Stimulated activated CD4-positive, alpha-beta T cell treated with anti-CD3 and anti-CD28 coated beads, Interleukin-12 subunit alpha, Interleukin-12 subunit beta, amount 100 ng/mL, for 4 hours (primary cell): Measurements from ENCODE around the gene CHST8.
"Not testable (repeated sequence)": the region's sequence is repeated elsewhere in the genome, so short reads cannot be mapped to it uniquely, and the experiment has no call there.

ENCODE experiments used
- DNase-seq: peaks from one replicate; pipeline ENCODE4 v3.0.0-alpha.2; 2020

The CHST8 gene, protein sequence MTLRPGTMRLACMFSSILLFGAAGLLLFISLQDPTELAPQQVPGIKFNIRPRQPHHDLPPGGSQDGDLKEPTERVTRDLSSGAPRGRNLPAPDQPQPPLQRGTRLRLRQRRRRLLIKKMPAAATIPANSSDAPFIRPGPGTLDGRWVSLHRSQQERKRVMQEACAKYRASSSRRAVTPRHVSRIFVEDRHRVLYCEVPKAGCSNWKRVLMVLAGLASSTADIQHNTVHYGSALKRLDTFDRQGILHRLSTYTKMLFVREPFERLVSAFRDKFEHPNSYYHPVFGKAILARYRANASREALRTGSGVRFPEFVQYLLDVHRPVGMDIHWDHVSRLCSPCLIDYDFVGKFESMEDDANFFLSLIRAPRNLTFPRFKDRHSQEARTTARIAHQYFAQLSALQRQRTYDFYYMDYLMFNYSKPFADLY

DNA sequence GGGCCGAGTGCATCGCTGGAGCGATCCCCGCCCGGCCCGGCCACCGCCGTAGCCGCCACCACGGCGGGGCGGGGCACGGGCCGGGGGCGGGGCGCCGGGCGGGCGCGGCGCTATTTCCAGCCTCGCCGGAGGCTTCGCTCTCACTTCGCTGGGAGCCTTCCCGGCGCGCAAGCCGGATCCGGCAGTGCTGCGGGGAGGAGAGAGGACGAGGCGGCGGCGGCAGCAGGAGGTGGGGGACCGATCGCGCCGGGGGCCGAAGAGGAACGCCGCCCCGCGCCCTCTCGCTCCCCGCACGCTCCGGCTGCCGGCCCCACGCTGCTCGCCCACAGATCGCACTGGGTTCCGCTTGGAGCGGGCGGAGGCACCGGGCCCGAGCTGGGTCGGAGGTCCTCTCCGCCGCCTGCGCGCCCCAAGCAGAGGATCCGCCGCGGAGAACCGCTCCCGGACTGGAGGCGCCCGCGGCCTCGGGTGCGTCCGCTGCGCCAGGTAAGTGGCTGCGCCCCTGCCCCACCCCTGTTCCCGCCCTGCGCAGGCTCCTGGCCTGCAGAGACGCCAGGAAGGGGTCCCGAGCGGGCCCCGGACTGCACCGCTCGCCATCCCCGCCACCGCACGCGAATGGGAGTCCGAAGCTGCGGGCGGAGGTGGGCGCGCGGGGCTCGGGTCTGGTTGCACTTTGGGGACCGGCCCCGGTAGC, at the start of gene CHST8:
Gene CHST8, plus strand, starts transcription at position 143 of the 694 bp plus-strand sequence. CDS start 67,309 bp downstream, outside the sequence.
- no peak for DNase-seq

DNA sequence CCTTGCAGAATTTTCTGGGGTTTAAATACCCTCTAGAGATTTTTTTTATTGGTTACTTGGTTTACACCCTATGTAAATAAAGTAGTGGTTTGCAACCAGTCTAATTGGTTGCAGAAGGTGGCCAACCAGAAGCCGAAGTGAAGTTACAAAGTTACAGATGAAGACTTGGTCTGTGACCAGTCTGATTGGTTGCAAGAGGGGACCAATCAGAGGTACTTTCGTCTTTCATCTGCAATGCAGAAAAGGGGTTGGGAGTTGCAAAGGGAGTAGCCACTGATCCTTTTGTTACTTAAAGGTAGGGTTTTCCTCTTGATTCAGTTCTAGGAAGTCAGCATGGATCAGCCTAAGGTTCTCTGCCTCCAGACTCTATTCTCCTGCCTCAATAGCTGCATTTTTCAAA, 48.8 kb upstream of the CHST8 start:
- DNase-seq = no peak

DNA sequence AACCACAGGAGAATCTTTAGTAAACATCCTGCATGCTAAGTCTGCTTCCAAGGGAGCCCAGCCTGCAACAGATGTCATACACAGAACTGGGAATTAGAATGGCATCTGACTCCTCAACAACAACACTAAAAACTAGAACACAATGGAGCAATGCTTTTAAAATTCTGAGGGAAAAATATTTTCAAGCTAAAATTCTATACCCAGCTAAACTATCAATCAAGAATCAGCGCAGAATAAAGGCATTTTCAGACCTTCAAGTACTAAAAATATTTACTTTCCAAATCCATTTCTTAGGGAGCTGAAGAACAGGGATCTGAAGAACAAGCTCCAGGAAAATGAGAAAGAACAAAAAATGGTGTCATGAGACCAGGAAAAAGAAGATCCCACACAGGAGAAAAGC, 46.9 kb upstream of the CHST8 start:
- DNase-seq = no peak

DNA sequence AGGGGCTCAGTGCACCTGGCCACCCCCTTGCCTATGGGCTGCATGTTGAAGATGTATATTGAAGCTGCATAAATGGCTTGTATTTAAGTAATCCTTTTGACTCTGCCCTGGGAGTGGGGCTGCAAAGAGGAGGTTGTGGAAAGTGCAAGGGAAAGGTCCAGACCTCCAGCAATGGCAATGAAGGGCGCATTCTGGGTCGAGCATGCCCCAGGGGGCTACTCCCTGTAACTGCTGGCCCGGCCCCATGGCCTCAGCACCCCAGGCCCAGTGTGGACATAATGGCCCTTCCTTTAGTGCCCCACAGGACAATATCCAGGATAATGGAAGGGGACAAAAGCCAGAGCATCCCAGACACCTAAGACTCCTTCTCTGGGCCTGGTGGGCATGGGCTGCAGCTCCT, 43.1 kb upstream of the CHST8 start:
- no peak for DNase-seq

DNA sequence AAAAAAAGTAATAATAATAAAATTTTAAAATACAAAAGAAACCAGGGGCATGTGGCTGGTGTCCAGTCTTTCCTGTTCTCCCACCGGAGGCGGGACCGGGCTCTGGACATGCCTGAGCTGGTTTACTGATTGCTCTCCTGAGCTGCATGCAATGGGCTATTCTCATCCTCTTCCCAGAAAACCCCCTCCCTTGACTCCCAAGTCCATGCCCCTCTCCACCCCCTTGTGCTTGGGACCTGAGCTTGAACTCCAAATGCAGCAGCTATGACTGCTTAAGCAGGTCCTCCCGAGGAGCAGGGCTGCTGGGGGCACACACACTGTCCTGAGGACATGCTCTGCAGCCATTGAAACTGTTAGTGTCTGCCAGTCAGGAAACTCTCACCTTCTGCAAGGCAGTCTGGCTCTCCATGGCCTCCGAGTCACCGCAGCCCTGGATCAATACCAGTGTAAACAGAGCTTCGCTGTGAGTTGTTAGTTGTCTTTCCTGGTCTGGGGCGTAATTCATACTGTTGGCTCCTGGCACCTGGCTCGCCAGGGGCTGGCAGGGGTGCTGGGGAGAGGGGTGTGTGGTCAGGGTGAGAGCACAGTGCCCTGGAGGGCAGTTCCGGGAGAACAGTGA, 41.6 kb upstream of the CHST8 start:
- DNase-seq = no peak

DNA sequence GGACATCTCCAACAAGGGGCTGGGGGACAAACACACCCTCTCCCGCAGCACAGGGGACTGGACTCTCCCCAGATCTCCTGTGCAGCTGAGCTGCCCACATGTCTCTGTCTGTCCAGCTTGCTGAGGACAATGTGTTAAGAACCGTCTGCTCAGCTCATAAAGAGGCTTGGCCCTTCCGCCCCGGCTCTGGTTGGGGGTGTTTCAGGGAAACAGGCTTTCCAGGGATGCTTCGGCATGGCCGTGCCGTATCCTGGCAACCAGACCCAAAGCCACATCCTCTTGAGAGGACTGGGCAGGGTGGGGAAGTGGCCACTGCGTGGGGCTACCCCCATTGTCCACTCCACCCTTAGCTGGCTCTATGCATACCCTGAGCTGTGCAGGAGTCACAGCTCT, 41.1 kb upstream of the CHST8 start:
- DNase-seq = no peak

DNA sequence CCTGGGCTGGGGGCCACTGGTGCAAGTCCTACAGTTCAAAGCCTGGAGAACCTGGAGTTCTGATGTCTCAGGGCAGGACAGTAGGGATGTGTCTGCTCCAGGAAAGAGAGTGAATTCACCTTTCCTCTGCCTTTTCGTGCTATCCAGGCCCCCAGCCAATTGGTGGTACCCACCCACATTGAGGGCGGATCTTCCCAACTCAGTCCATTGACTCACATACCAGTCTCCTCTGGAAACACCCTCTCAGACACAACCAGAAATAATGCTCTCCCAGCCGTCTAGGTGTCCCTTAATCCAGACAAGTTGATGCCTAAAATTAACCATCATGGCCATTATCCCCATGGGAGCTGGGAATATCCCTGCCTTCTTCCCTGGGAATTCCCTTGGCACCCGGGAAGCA, 38.8 kb upstream of the CHST8 start:
- DNase-seq = no peak

DNA sequence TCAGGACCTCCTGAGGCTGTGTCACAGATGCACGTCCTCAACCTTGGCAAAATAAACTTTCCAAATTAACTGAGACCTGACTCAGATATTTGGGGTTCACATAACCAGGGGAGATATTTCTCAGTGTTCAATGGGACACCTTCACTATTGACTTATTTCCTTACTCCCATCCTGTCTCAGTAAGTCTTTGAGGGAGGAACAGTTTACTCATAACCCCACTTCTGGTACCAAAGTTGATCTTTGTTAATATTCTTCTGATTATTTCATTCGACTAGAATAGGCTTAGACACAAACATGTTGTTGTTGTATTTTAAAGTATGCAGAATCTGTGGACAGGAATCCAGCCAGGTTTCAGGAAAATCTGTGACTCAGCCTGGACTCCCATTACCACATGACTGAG, 34.6 kb upstream of the CHST8 start:
- DNase-seq = no peak

DNA sequence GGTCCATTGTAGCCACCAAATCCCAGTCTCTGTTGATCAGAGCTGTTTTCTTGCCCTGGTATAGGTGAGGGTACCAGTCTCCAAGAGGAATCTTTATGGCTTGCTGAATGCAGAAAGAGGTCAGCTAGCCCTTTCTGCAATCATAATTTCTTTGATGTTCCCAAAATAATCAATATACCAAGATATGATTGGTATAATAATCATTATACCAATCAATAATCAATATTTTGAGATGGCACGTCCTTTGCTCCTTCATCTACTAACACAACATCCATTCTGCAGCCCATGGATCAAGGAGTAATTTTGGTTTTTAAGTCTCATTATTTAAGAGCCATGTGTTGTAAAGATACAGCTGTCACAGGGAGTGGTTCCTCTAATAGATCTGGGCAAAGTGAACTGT, 31.5 kb upstream of the CHST8 start:
- DNase-seq = no peak

DNA sequence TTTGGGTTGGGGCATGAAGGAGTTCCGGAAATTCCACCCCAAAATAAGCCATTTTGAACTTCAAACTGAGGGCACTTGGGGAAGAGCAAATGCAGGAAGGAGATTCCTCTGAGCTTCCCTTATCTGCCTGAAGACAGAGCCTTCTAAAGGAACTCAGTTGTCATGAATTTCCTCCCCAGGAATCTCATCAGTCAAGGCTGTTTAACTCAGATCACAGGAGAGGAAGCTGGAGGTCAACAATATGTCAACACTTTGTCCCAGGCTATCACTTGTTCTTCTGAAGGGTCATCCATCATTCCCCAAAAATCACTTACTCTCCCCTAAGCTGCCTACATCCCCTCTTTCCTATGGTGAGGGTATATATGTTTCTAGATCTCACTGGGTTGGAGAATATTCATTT, 26.0 kb upstream of the CHST8 start:
- no peak for DNase-seq

DNA sequence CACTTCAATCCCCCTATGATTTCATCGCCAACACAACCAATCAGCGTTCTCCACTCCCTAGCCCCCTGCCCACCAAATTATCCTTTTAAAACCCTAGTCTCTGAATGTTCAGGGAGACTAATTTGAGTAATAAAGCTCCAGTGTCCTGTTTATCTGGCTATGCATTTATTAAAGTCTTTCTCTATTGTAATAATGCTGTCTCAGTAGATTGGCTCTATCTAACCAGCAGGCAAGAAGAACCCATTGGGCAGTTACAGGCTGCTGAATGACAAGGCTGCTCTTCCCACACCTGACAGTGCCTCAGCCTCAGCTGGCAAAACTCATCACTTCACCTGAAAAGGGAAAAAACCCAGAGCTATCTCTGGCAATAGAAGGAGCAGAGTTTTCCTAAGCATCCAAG, 20.2 kb upstream of the CHST8 start:
- DNase-seq = no peak

DNA sequence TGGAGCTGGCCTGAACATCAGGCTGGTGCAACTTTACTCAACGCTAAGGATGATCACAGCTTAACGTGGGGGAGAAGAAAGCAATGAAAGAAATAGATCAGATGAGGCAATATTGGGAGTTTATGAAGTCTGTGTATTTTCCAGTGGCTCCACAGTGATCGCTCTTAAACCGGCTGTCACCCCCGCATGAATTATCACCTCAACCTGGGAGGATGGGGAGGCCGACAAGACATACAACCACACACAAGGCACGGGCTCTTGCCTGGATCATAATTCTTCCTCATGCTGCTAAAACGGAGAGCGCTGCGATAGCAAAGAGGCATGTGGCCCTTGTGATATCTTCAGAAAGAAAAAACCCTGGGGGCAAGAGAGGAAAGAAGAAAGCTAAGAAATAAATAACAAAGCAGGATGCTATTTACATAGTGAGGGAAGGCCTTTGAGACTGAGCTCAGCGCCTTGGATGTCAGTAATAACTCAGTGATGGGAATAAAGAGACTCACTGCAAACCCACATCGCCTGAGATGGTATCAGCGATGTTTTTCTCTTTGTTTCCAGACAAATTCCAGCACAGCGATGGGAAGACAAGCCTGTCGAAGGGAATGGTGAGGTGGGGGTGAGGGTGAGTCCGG, 19.1 kb upstream of the CHST8 start:
- no peak for DNase-seq

DNA sequence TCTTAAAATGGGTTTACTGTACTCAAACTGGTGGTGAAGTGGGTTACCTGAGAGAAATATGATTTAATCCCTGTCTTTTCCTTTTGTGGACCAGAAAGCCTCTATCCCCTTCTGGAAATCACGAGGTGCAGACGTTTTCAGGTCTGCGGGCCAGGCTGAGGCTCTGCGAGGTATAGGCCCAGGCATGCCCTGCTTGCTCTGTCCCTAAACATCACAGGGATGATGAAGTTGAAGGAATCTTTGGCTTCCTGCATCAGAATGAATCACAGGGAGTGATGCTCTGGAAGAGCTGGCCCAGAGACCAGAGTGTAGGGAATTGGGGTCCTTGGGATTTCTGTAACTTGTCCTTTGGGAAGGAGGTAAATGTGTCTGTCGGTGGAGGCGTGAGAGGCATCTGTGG, 18.4 kb upstream of the CHST8 start:
- DNase-seq = no peak

DNA sequence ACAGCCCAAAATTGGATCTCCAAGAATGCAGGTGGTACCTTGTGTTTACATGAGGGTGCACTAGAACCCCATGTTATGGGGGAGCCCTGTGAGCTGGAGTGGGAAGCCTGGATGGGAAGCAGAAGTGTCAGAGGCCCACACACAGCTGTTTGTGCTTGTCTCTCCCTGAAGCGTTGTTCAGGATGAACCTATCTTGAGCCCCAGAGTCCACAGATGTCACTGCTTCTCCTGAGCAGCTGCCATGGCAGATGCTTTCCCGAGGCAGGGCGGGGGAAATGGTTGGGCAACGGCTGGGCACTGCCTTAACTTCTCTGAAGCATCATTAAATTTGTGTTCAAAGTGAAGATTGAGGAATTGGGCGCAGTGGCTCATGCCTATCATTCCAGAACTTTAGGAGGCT, 17.1 kb upstream of the CHST8 start:
- DNase-seq = no peak

DNA sequence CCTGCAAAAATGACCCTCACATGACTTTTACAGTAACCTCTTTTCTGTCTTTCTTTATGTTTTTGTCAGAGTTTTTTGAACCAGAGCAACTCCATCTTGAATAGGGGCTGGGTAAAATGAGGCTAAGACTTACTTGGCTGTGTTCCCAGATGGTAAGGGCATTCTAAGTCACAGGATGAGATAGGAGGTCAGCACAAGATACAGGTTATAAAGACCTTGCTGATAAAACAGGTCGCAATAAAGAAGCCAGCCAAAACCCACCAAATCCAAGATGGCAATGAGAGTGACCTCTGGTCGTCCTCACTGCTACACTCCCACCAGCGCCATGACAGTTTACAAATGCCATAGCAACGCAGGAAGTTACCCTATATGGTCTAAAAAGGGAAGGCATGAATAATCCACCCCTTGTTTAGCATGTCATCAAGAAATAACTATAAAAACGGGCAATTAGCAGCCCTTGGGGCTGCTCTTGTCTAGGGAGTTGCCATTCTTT, 15.9 kb upstream of the CHST8 start:
- DNase-seq = not testable (repeated sequence)

DNA sequence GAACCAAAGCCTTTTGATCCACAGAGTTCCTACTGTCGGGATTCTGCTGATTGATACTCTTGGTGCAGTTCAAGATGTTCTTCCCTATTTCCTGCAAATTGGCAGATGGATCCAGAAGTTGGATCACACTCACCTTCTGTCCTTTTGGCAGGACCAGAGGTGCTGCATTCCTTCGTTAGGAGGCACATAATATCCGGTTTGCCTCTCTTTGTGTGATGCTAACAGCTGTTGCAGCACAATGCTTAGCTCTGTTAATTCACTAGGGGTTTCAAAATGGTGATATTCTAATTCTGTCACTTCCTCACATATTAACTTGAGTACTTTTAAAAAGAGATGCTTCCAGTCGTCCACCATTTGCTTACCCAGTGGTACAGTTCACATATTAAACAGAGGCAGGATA, 15.2 kb upstream of the CHST8 start:
- DNase-seq = no peak

DNA sequence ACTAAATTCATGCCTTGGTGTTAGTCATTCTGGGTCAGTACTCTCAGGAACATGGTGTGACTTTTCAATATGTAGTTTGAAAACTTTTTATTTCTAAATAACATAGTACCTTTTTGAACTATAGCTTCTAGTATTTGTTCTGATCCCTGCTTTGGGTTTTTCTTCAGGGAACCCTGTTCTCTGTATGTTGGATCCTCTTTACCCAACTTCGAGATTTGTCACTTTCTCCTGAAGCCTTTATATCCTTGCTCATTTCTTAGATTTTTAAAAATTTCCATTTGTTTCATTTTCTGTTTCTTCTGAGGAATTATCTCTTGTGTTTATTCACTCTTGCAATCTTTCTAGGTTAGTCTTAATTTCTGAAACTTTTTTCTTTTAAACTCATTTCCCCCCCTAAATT, 12.4 kb upstream of the CHST8 start:
- no peak for DNase-seq

DNA sequence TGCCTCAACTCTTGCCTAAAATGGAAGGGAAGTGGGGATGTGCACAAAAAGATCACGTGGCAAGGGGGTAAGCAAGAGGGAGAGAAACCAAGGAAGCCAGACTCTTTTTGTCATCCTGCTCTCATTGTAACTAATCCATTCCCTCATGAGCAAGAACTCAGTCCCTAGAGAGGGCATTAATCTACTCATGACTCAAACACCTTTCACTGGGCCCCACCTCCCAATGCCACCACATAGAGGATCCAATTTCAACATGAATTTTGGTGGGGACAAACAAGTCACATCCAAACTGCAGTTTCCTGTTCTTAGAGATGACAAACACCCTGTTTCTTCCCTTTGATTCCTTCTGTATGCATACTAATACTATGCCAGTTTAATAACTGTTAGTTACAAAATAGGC, 11.2 kb upstream of the CHST8 start:
- DNase-seq = no peak

DNA sequence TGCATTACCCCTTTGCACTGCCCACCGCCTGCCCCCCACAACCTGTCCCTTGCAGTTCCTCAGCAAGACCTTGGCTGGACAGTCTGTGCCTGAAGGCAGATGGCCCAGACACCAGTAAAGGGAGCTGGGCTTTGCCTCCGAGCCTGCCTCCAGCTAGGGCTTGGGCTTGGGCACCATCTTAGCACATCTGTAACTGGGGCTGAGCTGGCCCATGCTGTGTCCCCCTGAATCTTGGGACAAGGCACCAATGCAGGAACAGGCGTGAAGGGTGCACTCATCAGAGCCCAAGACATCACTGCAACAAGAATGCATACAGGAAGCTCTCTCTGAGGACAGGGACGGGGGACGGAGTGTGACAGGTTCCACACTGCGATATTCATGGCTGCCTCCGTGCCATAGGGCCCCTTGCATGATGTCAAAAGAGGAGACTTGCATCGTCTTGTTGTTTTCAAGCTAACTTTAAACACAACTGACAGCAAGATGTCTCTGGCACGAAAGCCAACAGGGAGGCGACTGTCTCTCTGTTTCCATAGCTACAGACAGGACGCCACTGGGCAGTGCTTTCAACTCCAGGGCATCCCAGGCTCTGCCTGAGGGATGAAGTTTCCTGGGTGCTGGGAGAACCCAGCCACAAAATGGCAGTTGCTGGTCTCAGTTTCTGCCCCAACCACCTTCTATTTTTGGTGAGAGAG, 8.7 kb upstream of the CHST8 start:
- no peak for DNase-seq

DNA sequence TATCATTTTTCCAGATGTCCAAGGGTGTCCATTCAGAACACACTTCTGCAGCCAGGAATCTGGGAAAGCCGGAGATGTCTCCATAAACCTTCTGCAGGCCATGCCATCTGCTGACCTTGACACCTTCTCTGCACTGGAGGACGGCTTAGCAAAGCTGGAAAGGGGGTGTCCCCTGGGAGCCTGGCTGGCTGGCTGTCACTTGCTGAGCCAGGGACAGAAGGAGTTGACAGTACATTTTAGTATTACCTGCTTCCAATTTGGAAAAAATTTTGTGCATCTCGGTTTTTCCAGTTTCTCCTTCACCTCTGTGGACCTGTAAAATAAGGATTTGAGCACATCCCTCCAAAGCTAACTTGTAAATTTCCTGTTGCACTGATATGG, 8.1 kb upstream of the CHST8 start:
- DNase-seq = no peak

DNA sequence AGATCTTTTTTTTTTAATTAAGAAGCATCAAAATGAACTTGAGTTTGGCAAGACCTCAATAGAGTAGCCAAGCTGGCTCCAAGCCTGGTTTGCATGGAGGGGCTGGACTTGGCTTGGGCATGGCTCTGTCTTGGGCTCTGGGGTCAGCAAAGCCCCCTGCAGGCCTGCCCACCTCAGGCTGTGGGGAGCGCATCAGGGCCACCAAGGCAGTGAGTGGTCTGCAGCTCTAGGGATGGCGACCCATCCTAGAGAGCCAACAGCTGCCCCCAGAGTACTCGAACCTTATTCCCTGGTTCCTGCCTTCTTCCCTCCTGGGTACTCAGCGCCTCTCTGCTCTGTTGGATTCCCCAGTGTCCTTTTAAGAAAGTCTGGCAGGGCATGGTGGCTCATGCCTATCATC, 5.4 kb upstream of the CHST8 start:
- DNase-seq = no peak

DNA sequence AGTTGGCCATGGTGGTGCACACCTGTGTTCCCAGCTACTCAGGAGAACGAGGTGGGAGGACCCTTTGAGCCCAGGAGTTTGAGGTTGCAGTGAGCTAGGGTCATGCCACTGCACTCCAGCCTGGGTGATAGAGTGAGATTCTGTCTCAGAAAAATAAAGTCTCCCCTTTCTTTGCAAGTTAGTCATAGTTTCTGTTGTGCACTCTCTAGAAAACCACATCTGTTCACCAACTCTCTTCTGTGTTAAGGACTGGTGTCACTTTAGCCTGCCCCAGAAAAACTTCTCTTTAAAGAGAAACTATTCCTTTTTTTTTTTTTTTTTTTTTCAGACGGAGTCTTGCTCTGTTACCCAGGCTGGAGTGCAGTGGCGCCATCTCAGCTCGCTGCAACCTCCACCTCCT, 4.9 kb upstream of the CHST8 start:
- no peak for DNase-seq

DNA sequence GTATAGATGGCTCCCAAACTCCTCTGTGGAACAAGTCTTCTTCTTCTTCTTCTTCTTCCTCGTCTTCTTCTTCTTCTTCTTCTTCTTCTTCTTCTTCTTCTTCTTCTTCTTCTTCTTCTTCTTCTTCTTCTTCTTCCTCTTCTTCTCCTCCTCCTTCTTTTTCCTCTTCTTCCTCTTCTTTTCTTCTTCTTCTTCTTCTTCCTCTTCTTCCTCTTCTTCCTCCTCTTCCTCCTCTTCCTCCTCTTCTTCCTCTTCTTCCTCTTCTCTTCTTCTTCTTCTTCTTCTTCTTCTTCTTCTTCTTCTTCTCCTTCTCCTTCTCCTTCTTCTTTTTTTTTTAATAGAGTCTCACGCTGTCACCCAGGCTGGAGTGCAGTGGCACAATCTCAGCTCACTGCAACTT, 3.4 kb upstream of the CHST8 start:
- DNase-seq = not testable (repeated sequence)
